Measurements from ENCODE around the gene RPRD1B.
"Not testable (repeated sequence)": the region's sequence is repeated elsewhere in the genome, so short reads cannot be mapped to it uniquely, and the experiment has no call there.

Gene RPRD1B

DNA sequence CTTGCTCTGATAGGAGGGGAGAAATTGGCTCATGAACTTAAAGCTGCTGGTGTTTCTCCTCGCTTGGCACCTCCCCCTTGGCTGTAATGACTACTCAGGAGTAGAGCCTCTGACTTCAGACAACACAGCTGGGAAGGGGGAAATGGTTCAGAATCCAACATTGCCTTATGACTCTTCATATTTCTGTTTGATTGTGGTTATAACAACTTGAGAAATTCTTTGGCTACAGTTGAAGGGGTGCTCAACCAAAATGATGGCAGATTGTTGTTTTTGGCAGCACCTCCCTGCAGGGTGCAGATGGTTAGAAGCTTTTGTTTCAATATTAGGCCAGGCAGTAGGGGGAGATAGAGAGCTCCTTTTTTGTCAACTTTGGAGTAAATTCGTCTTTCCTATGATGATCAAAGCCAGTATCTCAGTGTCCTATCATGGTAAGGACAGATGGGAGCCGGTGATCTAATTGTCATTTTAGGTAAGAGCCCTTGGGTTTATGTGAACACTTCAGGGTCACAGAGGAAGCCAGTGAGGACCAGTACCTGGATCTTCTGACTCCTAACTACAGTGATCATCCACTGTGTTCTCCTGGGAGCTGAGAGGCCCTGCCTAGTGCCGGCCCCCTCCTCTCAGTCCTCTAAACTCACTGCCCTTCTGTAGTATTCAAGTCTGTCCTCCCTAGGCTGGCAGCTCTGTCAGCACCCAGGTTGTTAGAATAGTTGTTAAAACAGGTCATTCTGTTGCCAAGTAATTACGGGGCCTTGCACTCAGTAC, 39.9 kb downstream of the RPRD1B start:
- peak in 11 of 58 donors; percentile 1 to 48 (median 9) for DNase-seq

DNA sequence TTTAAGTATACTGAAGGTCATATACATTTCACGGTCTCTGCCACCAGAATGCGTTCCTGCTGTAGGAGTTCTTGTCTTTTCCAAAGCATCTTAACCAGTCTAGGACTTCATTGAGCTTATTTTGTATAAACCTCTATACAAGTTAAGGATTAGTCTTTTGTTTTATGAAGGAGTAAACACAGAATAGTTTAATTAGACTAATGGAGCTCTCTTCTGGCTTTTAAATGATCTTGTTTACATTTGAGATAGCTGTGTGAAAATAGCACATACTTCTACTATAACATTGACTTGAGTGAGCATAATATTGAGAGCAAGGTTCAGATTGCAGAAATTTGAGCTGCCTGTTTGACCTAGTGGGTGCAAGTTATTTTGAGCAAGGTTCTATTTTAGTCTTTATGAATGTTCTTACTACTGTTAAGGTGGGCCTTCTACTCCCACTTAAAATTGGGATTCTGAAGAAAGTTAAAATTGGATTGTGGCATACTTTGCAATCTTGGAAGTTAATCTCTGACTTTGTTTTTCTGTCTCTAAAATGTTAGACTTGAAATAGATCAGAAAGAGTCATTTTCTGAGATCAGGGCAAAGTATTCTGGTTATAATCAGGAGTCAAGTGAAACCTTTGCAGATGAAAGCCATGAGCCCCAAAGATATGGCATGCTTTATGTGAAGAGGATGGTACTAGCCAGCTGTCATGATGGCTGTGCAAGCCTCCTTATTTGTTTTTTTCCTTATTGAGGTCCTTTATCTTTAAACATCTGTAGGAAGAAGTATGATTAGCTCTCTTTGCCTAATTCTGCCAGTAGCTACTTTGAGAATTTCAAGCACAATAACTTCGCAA, 41.8 kb downstream of the RPRD1B start:
- DNase-seq = no peak

GRCh38 chr20:38076548-38076947, 43.0 kb downstream of the RPRD1B start:
- no peak for DNase-seq

- DNase-seq = no peak
These were observed 44.5 kb downstream of the RPRD1B start for GRCh38 chr20:38078084-38078483.

- DNase-seq = no peak
These were observed 45.8 kb downstream of the RPRD1B start for GRCh38 chr20:38079353-38079752.

GRCh38 chr20:38081575-38081974, 48.0 kb downstream of the RPRD1B start:
- DNase-seq = no peak

- no peak for DNase-seq
These were observed 49.3 kb downstream of the RPRD1B start for GRCh38 chr20:38082894-38083293.

DNA sequence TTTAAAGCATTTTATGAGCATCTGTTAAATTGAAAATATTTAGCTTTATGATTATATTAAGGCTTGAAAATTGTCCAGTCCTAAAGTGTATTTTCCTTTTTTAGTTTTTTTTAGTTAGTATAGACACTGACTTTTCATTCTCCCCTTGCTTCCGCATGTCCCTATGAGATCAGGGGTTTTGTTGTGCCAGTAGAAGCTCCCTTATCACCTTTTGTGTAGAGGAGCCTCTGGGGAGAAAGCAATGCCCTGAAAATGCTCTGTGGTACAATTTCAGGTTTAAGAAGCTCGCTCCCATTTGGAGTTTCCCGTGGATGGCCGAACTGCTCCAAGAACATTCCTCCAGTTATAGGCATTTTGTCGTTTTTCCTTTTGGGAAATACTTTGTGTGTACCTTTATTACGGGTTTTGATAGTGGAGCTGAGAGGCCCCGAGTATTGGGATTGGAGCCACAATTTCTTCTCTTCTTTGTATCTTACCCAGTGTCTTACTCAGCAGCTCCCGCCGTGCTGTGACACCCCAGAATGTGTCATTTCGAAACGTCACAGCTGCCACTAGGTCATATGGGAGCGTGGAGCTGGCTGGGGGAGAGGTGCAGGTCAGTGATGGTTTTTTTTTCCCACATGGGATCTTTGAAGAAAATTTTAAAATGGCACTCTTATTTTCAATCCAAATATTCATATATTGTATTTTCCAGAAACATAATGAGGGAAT, 49.9 kb downstream of the RPRD1B start:
- no peak for DNase-seq

DNA sequence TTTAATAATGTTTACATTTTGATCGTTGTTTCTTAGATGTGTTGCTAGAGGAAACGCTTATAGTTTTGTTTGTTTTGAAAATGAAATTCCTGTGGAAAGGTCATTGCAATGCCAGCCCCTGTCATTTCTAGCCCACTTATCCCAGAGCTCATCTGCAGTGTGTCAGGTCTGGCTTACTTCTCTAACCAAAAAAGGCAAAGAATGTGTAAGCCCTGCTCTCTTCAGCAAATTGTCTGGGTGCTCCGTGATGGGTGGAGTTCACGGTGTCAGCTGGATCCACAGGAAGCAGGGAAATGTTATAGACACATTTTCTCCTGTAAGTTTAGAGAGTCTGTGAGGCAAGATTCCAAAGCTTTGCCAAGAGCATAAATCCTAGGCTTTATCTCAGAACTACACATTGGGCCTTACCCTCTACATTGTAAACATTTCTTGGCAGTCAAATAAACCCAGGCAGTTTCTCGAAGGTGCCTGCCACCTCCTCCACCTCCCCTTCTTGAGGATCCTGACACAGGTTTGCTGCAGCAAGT, 50.9 kb downstream of the RPRD1B start:
- no peak for DNase-seq

DNA sequence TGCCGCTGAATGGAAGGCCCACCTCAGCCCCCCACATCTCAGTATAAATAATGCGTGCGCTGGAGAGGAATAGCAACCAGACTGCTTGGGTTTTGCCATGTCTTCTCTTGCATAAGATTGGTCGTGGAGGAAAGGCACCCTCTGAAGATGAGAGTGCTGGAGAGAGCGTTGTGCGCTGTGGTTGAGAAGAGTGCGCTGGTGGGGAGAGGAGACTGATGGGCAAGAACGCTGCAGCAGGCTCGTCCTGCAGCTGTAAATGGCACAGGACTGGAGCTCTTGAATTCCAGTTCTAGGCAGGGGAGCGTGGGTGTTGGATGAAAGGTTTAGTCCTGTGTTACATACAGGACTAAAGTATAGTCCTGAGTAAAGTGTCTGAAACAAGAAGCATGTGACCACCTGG, 51.5 kb downstream of the RPRD1B start:
- no peak for DNase-seq

- DNase-seq = no peak
These were observed 56.0 kb downstream of the RPRD1B start for GRCh38 chr20:38089500-38089899.

DNA sequence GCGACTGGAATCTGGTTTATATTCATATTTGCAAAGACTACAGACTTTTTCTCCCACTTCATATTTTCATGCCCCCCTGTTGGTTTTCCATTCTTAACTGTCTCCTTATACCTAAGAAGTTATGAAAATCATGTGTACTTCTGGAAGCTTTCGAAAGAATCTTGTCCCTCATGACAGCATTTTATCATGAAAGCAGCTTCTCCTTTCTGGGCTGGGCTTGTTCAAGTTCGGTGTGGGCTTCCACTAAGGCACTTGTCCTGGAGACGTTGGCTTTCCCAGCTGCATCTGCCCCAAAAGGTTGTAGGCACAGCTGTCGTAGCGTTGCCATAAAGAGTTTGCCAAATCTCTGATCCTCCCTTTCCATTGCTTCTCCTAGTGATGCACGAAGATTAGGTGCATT, 56.5 kb downstream of the RPRD1B start:
- no peak for DNase-seq

- no peak for DNase-seq
These were observed 58.1 kb downstream of the RPRD1B start for GRCh38 chr20:38091441-38092216.

DNA sequence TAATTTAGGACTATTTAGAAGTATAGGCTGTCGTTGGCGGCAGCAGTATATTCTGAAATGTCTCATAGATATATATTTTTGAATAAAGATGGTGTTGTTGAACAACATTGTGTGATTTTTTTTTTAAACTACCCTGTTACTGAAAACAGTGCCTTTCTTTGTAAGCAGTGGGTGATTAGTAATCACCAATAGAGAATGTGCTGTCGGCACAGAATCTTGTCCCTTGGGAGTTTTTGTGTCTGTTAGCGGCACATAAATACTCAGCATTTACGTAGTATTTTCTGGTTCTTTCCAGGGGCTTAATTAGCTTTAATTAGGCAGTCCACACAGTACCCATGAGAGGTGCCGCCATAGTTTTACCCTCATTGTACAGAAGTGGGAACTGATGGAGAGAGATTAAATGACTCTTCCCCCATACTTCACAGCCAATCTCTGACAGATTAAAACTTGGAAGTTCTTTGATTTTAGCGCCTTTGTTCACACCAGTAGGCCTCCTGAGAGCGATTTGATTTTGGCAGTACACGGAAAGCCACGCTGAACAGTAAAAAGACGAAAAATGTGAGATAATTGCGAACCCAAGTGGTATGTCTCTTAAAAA, 58.8 kb downstream of the RPRD1B start:
- no peak for DNase-seq

DNA sequence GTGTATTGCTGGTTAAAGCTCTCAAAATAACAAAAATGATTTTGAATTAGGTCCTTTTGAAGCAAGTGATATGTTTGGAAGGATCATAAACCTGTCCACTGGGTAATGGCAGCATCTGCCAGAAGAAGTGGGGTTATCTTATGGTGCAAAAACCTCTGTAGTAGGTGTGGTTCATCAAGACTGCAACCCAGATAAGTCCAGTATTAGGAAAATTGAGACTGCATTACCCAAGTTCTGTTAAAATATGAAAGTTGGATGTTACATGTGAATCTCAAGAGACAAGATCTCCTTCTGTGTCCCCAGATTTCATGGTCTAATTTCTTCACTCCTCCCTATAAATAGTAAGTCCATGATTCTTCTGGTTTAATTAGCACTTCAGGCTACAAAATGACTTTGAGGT, 59.4 kb downstream of the RPRD1B start:
- DNase-seq = no peak

- DNase-seq = no peak
These were observed 60.1 kb downstream of the RPRD1B start for GRCh38 chr20:38093641-38094077.

DNA sequence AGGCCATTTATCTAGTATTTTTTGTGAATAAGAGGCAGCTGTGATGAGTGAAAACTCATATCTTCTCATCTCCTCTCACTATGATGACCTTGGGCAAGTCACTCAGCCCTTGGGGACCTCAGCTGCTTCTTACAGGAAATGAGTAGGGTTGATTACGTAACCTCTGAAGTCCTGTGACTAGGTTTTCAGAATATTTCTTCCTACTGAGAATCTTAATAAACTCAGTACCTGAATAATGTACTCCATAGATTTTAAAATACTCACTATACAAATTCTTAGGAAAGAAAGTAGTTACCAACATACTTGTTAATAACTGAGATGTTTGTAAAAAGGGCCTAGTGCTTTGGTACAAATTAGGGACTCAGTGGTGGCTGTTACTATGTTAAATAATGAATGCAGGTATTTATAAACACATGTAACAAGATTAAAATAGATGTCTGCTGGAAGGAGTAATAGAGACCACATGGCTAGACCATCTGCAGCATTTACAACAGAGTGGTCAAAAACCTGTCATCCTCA, 60.9 kb downstream of the RPRD1B start:
- no peak for DNase-seq

DNA sequence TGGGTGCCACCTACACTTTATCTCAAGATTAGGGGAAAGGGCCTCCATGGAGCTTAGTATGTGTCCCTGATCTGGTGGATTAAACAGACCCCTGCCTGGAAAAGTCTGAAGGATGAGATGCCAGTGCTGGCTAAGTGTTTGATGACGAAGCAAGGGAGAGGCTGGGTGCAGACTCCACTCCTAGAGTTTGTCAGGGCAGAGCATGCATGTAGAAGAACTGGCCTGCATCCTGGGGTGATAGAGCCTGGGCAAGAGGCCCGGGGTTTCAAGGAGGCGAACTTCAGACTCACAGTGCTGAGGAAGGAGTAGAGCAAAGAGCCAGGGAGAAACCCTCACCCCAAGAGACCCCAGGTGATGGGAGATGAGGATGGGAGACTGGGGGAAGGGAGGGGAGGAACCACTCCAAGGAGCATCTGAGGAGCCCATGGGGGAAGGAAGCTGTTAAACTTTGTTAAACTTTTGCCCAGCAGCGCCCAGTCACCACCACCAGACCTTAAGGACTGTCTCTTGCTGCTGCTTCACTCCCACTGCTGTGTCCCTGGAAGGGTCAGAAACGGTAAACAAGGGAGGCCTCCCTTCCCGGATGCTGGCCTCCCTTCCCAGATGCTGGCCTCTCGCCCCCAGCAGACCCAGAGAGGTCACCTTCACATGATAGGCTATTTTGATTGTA, 61.6 kb downstream of the RPRD1B start:
- no peak for DNase-seq

- no peak for DNase-seq
These were observed 65.4 kb downstream of the RPRD1B start for GRCh38 chr20:38098952-38099351.

GRCh38 chr20:38102206-38102605, 68.7 kb downstream of the RPRD1B start:
- not testable (repeated sequence) for DNase-seq

Data from anterior cingulate cortex (tissue), 58 donors.